Osteoblast (primary cell): ENCODE data around the gene MRM3. TPM values are rescaled to one million over a fixed set of nuclear protein-coding genes. Genes with fewer than 3 reads are reported as not detected.

Experiments
- DNase-seq: peaks from one replicate; pipeline ENCODE4 v3.0.0; 2011; ENCODE audit warnings: low spot score, mixed read lengths; ENCODE audit not compliant: insufficient read length; ENCODE audit errors: missing footprints
- H2AFZ ChIP-seq: 2 replicates; pipeline ENCODE4 v1.6.0; 2011; ENCODE audit warnings: mild to moderate bottlenecking, low read length
- H3K27ac ChIP-seq: 2 replicates; pipeline ENCODE4 v1.5.1; 2011; ENCODE audit warnings: mild to moderate bottlenecking, low read depth, low read length, moderate library complexity
- H3K27me3 ChIP-seq: 2 replicates; pipeline ENCODE4 v1.6.0; 2012; ENCODE audit warnings: mild to moderate bottlenecking, control low read depth, inconsistent platforms, low read length, moderate library complexity; ENCODE audit not compliant: insufficient read depth
- H3K36me3 ChIP-seq: 2 replicates; pipeline ENCODE4 v1.5.1; 2011; ENCODE audit warnings: mild to moderate bottlenecking, low read length, control low read depth, moderate library complexity; ENCODE audit not compliant: insufficient read depth
- H3K4me1 ChIP-seq: 2 replicates; pipeline ENCODE4 v1.5.1; 2011; ENCODE audit warnings: mild to moderate bottlenecking, low read length, control low read depth, moderate library complexity; ENCODE audit not compliant: insufficient read depth
- H3K4me2 ChIP-seq: 2 replicates; pipeline ENCODE4 v1.6.0; 2011; ENCODE audit warnings: mild to moderate bottlenecking, low read length; ENCODE audit not compliant: insufficient read depth
- H3K4me3 ChIP-seq: fragments of 200-600 bp; sonication (generic); 3 replicates; pipeline ENCODE4 v1.5.1; 2012; ENCODE audit warnings: mild to moderate bottlenecking, low read length, inconsistent platforms; ENCODE audit not compliant: insufficient read depth
- H3K79me2 ChIP-seq: 2 replicates; pipeline ENCODE4 v1.6.0; 2012; ENCODE audit warnings: mild to moderate bottlenecking, low read length, control low read depth, inconsistent platforms; ENCODE audit not compliant: insufficient read depth
- H3K9me3 ChIP-seq: 2 replicates; pipeline ENCODE4 v1.5.1; 2011; ENCODE audit warnings: low read depth, low read length, control low read depth
- H4K20me1 ChIP-seq: 2 replicates; pipeline ENCODE4 v1.6.0; 2012; ENCODE audit warnings: mild to moderate bottlenecking, low read length, control low read depth; ENCODE audit not compliant: insufficient read depth
- total RNA-seq: library from RNA; depleted of rRNA; stranded (reverse); fragments of >200 nt; gene quantifications from 2 replicates; pipeline ENCODE4 v1.2.3, GENCODE V29; 2012
- TF ChIP-seq, protein P1 (sequence below): IDR thresholded peaks from 2 replicates; pipeline ENCODE4 v1.5.1; 2011; ENCODE audit warnings: mild to moderate bottlenecking, low read depth, low read length, moderate library complexity; ENCODE audit errors: extremely low read depth

The MRM3 gene
- total RNA-seq, 1 donor = 19.5 TPM

- no peak overlapping the region for H3K27ac ChIP-seq
- H4K20me1 ChIP-seq = peaks cover 30% of the 10 kb centered on the region
- H3K9me3 ChIP-seq = no peaks in the 10 kb centered on the region
- H3K27me3 ChIP-seq = no peaks in the 10 kb centered on the region
- H3K79me2 ChIP-seq = peaks cover 76% of the 10 kb centered on the region
- peaks cover 67% of the 10 kb centered on the region for H3K36me3 ChIP-seq
- DNase-seq = no peak
- no peak overlapping the region for H3K4me3 ChIP-seq
- H2AFZ ChIP-seq = no peak overlapping the region
- peaks cover 12% of the 10 kb centered on the region for H3K4me1 ChIP-seq
- no peak overlapping the region for H3K4me2 ChIP-seq
- TF ChIP-seq, protein P1, sequence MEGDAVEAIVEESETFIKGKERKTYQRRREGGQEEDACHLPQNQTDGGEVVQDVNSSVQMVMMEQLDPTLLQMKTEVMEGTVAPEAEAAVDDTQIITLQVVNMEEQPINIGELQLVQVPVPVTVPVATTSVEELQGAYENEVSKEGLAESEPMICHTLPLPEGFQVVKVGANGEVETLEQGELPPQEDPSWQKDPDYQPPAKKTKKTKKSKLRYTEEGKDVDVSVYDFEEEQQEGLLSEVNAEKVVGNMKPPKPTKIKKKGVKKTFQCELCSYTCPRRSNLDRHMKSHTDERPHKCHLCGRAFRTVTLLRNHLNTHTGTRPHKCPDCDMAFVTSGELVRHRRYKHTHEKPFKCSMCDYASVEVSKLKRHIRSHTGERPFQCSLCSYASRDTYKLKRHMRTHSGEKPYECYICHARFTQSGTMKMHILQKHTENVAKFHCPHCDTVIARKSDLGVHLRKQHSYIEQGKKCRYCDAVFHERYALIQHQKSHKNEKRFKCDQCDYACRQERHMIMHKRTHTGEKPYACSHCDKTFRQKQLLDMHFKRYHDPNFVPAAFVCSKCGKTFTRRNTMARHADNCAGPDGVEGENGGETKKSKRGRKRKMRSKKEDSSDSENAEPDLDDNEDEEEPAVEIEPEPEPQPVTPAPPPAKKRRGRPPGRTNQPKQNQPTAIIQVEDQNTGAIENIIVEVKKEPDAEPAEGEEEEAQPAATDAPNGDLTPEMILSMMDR = no peak
These were observed 44.5 kb upstream of the MRM3 start for GRCh38 chr17:737561-738113.

GRCh38 chr17:740240-741017 lies 41.7 kb upstream of the MRM3 start:
- Histone ChIP-seq H3K4me2 (no peak overlapping the region), H3K27me3 (no peaks in the 10 kb centered on the region), H3K9me3 (no peaks in the 10 kb centered on the region), H4K20me1 (peaks cover 39% of the 10 kb centered on the region), H2AFZ (no peak overlapping the region), H3K4me1 (no peaks in the 10 kb centered on the region), H3K36me3 (peaks cover 88% of the 10 kb centered on the region), H3K4me3 (no peak overlapping the region), H3K79me2 (peaks cover 75% of the 10 kb centered on the region), H3K27ac (no peak overlapping the region)
- no peak for DNase-seq
- TF ChIP-seq, protein P1 = no peak

GRCh38 chr17:742147-742793 lies 39.9 kb upstream of the MRM3 start:
- no peak overlapping the region for H3K4me2 ChIP-seq
- no peaks in the 10 kb centered on the region for H3K4me1 ChIP-seq
- no peaks in the 10 kb centered on the region for H3K27me3 ChIP-seq
- H3K79me2 ChIP-seq = peaks cover 77% of the 10 kb centered on the region
- peaks cover 91% of the 10 kb centered on the region for H3K36me3 ChIP-seq
- H3K9me3 ChIP-seq = no peaks in the 10 kb centered on the region
- no peak overlapping the region for H3K4me3 ChIP-seq
- no peak for DNase-seq
- H4K20me1 ChIP-seq = peaks cover 49% of the 10 kb centered on the region
- TF ChIP-seq, protein P1 = no peak
- H3K27ac ChIP-seq = no peak overlapping the region
- H2AFZ ChIP-seq = no peak overlapping the region

DNA sequence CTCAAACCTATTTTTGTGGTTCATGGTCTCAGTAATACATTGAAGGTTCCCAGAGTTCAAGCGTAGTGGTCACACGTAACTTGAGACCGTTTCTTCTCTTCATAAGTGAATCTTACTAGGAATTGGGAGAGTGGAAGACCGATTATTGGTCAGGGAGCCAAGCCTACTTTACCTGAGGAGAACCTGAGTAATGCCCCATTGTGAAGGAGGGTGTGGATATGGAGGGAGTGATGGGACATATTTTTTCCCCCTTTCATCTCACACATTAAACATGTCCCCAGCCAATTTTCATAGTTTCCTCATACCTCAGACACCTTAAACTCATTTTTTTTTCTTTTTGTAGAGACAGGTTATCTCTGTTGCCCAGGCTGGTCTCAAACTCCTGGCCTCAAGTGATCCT lies 39.0 kb upstream of the MRM3 start:
- Histone ChIP-seq H2AFZ (no peak overlapping the region), H4K20me1 (peaks cover 43% of the 10 kb centered on the region), H3K27ac (no peak overlapping the region), H3K36me3 (peaks cover 90% of the 10 kb centered on the region), H3K4me1 (no peaks in the 10 kb centered on the region), H3K4me2 (no peak overlapping the region), H3K4me3 (no peak overlapping the region), H3K79me2 (peaks cover 79% of the 10 kb centered on the region), H3K27me3 (no peaks in the 10 kb centered on the region), H3K9me3 (no peaks in the 10 kb centered on the region)
- no peak for DNase-seq
- TF ChIP-seq, protein P1 = no peak
